Skeletal muscle satellite cell (primary cell): ENCODE results near the gene PEAR1.

Experiments used
- H3K27me3 ChIP-seq: 2 replicates; pipeline ENCODE4 v1.7.0; 2013; ENCODE audit warnings: low read length; ENCODE audit not compliant: control insufficient read depth, insufficient read depth
- H3K36me3 ChIP-seq: 2 replicates; pipeline ENCODE4 v1.7.0; 2013; ENCODE audit warnings: mild to moderate bottlenecking, control low read depth, low read length; ENCODE audit not compliant: insufficient read depth
- H3K4me1 ChIP-seq: 2 replicates; pipeline ENCODE4 v1.7.0; 2013; ENCODE audit warnings: low read length; ENCODE audit not compliant: control insufficient read depth, insufficient read depth
- H3K4me2 ChIP-seq: 2 replicates; pipeline ENCODE4 v1.7.0; 2013; ENCODE audit warnings: mild to moderate bottlenecking, low read length
- H3K4me3 ChIP-seq: 2 replicates; pipeline ENCODE4 v1.7.0; 2013; ENCODE audit warnings: low read length
- H3K9ac ChIP-seq: 2 replicates; pipeline ENCODE4 v1.7.0; 2013; ENCODE audit warnings: mild to moderate bottlenecking, low read depth, low read length, moderate library complexity
- H3K9me3 ChIP-seq: replicated peaks from 2 replicates; pipeline ENCODE4 v1.7.0; 2013; ENCODE audit warnings: mild to moderate bottlenecking, control low read depth, low read length

Gene PEAR1

DNA sequence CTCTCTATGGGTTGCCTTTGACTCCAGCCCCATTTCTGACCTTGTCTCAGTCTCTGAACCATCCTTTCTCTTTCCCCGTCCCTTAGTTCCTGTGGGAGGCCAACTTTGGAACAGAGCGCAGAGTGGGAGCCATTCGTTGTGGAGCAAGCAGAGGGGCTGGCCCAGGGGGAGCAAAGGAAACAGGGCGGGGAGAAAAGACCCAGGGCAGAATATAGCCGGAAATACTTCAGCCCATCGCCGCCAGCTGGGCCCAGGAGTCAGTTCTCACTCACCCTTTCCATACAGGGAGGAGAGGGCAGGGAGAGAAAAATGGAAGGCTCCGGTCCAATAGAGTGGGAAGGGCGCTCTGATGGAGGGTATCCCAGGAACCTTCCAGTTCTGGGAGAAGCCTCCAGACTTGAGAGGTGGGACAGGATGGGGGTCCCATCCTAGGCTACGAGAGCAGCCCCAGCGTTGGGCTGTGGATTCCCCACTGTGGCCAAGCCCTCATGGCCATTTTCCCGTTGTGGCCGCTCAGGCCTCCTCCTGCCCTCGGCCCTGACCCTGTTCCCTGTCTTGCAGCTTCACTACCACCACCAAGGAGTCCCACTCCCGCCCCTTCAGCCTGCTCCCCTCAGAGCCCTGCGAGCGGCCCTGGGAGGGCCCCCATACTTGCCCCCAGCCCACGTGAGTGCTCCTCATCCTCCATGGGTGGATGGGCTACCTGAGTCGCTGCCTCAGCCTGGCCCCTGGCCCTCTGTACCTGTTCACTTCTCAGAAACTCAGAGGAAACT is 10.9 kb downstream of the PEAR1 start:
- Histone ChIP-seq H3K9ac (no peak overlapping the region), H3K9me3 (no peaks in the 10 kb centered on the region), H3K27me3 (peaks cover 25% of the 10 kb centered on the region), H3K36me3 (no peaks in the 10 kb centered on the region), H3K4me2 (no peak overlapping the region), H3K4me1 (peaks cover 2% of the 10 kb centered on the region), H3K4me3 (no peak overlapping the region)

GRCh38 chr1:156905176-156905575 is 11.7 kb downstream of the PEAR1 start:
- peaks cover 2% of the 10 kb centered on the region for H3K4me1 ChIP-seq
- H3K27me3 ChIP-seq: peaks cover 25% of the 10 kb centered on the region
- no peak overlapping the region for H3K4me2 ChIP-seq
- no peak overlapping the region for H3K9ac ChIP-seq
- H3K4me3 ChIP-seq: no peak overlapping the region
- no peaks in the 10 kb centered on the region for H3K9me3 ChIP-seq
- no peaks in the 10 kb centered on the region for H3K36me3 ChIP-seq

DNA sequence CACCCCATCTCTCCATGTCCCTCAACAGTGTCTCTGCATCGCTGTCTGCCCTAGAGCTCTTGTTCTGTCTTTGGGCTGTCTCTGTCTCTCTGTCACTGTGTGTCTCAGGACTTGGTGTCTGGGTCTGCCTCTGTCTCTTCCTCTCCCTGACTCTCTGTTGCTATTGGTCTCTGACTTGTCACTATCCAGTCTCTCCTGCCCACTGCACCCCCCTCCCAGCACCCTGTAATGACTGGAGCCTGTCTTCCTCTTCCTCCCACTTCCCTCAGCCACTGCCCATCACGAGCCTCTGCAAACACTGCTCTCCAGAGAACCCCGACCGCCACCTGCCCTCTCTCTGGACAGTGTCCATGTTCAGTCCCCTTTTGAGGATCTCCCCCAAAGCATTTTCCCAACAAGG is 12.1 kb downstream of the PEAR1 start:
- Histone ChIP-seq H3K36me3 (no peaks in the 10 kb centered on the region), H3K4me2 (no peak overlapping the region), H3K4me1 (peaks cover 2% of the 10 kb centered on the region), H3K27me3 (peaks cover 22% of the 10 kb centered on the region), H3K4me3 (no peak overlapping the region), H3K9me3 (no peaks in the 10 kb centered on the region), H3K9ac (no peak overlapping the region)

DNA sequence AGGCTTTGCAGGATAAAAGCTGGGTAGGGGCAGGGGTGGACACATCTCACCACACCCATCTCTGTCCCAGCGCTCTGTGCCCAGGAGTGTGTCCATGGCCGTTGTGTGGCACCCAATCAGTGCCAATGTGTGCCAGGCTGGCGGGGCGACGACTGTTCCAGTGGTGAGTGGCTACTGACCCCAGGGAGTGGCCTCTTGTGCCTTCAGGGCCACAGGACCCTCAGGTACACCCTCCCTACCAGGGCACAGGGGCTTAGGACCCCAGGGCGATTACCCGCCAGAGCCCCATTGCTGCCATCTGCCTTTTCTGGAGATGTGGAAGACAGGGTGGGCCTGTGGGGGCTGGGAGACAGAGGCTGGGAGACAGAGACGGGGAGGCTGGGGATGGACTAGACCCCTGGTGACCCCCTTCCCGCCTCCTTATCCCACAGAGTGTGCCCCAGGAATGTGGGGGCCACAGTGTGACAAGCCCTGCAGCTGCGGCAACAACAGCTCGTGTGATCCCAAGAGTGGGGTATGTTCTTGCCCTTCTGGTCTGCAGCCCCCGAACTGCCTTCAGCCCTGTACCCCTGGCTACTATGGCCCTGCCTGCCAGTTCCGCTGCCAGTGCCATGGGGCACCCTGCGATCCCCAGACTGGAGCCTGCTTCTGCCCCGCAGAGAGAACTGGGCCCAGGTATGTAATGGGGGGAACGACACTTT is 12.8 kb downstream of the PEAR1 start:
- Histone ChIP-seq H3K4me3 (no peak overlapping the region), H3K36me3 (no peaks in the 10 kb centered on the region), H3K27me3 (peaks cover 15% of the 10 kb centered on the region), H3K4me2 (no peak overlapping the region), H3K9ac (no peak overlapping the region), H3K9me3 (no peaks in the 10 kb centered on the region), H3K4me1 (peaks cover 2% of the 10 kb centered on the region)

DNA sequence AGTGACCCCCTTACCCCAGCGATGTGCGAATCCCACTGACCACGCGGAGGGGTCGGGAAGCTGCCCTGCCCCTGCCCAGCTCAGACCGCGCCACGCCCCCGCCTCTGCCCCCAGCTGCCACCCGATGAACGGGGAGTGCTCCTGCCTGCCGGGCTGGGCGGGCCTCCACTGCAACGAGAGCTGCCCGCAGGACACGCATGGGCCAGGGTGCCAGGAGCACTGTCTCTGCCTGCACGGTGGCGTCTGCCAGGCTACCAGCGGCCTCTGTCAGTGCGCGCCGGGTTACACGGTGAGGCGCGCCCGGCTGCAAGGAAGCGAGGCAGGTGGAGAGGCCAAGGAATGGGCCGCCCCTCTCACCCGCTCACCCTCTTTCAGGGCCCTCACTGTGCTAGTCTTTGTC is 15.0 kb downstream of the PEAR1 start:
- no peaks in the 10 kb centered on the region for H3K9me3 ChIP-seq
- no peak overlapping the region for H3K4me2 ChIP-seq
- no peak overlapping the region for H3K9ac ChIP-seq
- H3K4me1 ChIP-seq: peaks cover 2% of the 10 kb centered on the region
- H3K27me3 ChIP-seq: peaks cover 19% of the 10 kb centered on the region
- no peaks in the 10 kb centered on the region for H3K36me3 ChIP-seq
- no peak overlapping the region for H3K4me3 ChIP-seq

DNA sequence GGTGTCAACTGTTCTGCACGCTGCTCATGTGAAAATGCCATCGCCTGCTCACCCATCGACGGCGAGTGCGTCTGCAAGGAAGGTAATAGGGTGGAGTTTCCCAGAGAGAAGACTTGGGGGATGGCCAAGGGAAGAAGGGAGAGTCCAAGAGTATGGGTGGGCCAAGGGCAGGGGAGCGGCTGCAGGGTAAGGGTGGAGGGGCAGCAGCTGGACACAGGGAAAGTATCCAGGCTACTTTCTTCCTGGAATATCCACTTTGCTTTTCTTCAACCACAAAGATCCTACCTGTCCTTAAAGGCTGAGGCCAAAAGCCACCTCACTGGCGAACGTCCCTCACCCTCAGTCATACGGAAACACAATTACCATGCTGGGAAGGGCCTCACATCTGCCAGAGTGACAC is 15.4 kb downstream of the PEAR1 start:
- H3K4me2 ChIP-seq: no peak overlapping the region
- H3K27me3 ChIP-seq: peaks cover 18% of the 10 kb centered on the region
- H3K36me3 ChIP-seq: no peaks in the 10 kb centered on the region
- no peak overlapping the region for H3K4me3 ChIP-seq
- H3K9me3 ChIP-seq: no peaks in the 10 kb centered on the region
- H3K9ac ChIP-seq: no peak overlapping the region
- peaks cover 2% of the 10 kb centered on the region for H3K4me1 ChIP-seq

GRCh38 chr1:156909671-156910070 is 16.2 kb downstream of the PEAR1 start:
- no peak overlapping the region for H3K4me2 ChIP-seq
- no peaks in the 10 kb centered on the region for H3K9me3 ChIP-seq
- peaks cover 16% of the 10 kb centered on the region for H3K27me3 ChIP-seq
- H3K36me3 ChIP-seq: no peaks in the 10 kb centered on the region
- no peak overlapping the region for H3K4me3 ChIP-seq
- H3K4me1 ChIP-seq: peaks cover 2% of the 10 kb centered on the region
- no peak overlapping the region for H3K9ac ChIP-seq

DNA sequence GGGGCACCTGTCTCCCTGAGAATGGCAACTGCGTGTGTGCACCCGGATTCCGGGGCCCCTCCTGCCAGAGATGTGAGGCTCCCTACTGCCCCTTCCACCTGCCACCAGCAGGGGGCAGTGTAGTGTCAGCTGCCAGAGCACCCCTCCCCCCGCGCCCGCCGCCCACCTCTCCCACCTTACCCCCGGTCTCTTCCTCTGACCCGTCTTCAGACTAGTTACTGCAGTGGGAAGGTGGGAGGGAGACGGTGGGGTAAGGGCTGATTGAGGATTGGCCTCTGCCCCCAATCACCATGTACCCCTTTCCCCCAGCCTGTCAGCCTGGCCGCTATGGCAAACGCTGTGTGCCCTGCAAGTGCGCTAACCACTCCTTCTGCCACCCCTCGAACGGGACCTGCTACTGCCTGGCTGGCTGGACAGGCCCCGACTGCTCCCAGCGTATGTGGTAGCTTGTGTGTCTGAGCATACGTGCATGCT is 16.8 kb downstream of the PEAR1 start:
- H3K36me3 ChIP-seq: no peaks in the 10 kb centered on the region
- H3K4me1 ChIP-seq: peaks cover 2% of the 10 kb centered on the region
- H3K9me3 ChIP-seq: no peaks in the 10 kb centered on the region
- no peak overlapping the region for H3K4me2 ChIP-seq
- no peak overlapping the region for H3K9ac ChIP-seq
- H3K27me3 ChIP-seq: peaks cover 16% of the 10 kb centered on the region
- no peak overlapping the region for H3K4me3 ChIP-seq

- H3K9ac ChIP-seq: no peak overlapping the region
- H3K9me3 ChIP-seq: no peaks in the 10 kb centered on the region
- peaks cover 2% of the 10 kb centered on the region for H3K4me1 ChIP-seq
- H3K4me3 ChIP-seq: no peak overlapping the region
- peaks cover 16% of the 10 kb centered on the region for H3K27me3 ChIP-seq
- no peak overlapping the region for H3K4me2 ChIP-seq
- no peaks in the 10 kb centered on the region for H3K36me3 ChIP-seq
Measured at GRCh38 chr1:156911577-156912298, 18.2 kb downstream of the PEAR1 start.

DNA sequence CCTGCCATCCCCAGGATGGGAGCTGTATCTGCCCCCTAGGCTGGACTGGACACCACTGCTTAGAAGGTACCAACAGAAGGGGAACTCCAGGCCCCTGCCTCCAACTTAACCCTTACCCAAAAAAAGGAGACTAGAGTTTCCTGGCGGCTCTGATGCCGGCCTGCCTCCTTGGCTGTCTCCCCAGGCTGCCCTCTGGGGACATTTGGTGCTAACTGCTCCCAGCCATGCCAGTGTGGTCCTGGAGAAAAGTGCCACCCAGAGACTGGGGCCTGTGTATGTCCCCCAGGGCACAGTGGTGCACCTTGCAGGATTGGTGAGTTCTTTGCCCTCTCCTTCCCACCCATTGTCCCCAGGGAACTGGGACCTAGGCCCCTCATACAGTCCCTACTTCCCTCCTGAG is 18.8 kb downstream of the PEAR1 start:
- Histone ChIP-seq H3K36me3 (no peaks in the 10 kb centered on the region), H3K9me3 (no peaks in the 10 kb centered on the region), H3K4me3 (no peak overlapping the region), H3K9ac (no peak overlapping the region), H3K4me2 (no peak overlapping the region), H3K4me1 (peaks cover 2% of the 10 kb centered on the region), H3K27me3 (peaks cover 16% of the 10 kb centered on the region)

DNA sequence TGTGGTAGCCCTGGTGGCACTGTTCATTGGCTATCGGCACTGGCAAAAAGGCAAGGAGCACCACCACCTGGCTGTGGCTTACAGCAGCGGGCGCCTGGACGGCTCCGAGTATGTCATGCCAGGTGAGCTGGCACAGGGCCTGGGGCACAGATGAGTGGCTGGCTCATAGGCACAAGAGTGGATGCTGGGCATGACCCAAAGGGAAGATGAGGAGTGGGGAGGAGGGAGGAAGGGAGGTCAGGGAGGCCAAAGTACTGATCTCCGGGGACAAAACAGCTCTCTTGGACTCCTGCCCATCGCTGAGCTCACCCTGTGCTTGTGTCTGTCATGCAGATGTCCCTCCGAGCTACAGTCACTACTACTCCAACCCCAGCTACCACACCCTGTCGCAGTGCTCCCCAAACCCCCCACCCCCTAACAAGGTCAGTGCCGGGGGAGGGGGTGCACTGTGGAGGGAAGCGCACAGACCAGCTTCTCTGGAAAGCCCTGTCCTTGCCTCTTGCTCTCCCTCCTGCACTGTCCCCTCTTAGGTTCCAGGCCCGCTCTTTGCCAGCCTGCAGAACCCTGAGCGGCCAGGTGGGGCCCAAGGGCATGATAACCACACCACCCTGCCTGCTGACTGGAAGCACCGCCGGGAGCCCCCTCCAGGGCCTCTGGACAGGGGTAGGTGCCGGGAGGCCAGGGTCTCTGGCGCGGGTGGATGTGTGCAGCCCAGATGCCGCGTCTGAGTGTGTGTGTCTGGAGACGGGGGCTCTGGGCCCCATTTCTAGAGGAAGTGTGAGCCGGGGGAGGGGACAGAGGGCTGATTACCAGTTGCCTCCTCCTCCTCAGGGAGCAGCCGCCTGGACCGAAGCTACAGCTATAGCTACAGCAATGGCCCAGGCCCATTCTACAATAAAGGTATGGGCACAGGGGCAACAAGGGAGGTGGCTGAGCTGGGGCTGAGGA is 19.6 kb downstream of the PEAR1 start:
- Histone ChIP-seq H3K4me3 (no peak overlapping the region), H3K36me3 (no peaks in the 10 kb centered on the region), H3K9ac (no peak overlapping the region), H3K9me3 (no peaks in the 10 kb centered on the region), H3K4me1 (no peaks in the 10 kb centered on the region), H3K27me3 (peaks cover 16% of the 10 kb centered on the region), H3K4me2 (no peak overlapping the region)
